Kidney epithelial cell (primary cell): ENCODE measurements around the gene PTCD1. TPM values are rescaled to one million over a fixed set of nuclear protein-coding genes. Genes with fewer than 3 reads are reported as not detected.
"Not testable (repeated sequence)": the region's sequence is repeated elsewhere in the genome, so short reads cannot be mapped to it uniquely, and the experiment has no call there.

Experiments used
- DNase-seq: peaks from one replicate; pipeline ENCODE4 v3.0.0-alpha.2; 2010; ENCODE audit warnings: low read depth
- H3K27me3 ChIP-seq: 2 replicates; pipeline ENCODE4 v1.6.0; 2011; ENCODE audit warnings: low read length; ENCODE audit not compliant: control insufficient read depth, insufficient read depth
- H3K36me3 ChIP-seq: 2 replicates; pipeline ENCODE4 v1.5.1; 2011; ENCODE audit warnings: low read length; ENCODE audit not compliant: control insufficient read depth, insufficient read depth
- H3K4me3 ChIP-seq: 2 replicates; pipeline ENCODE4 v1.5.1; 2011; ENCODE audit warnings: low read depth, mild to moderate bottlenecking, control low read depth, low read length
- CTCF ChIP-seq: IDR thresholded peaks from 2 replicates; pipeline ENCODE4 v1.5.1; 2011; ENCODE audit warnings: mild to moderate bottlenecking, moderate library complexity, low read length, control low read depth, inconsistent platforms; ENCODE audit not compliant: insufficient read depth, poor library complexity, severe bottlenecking
- total RNA-seq: library from RNA; depleted of rRNA; stranded (reverse); fragments of >200 nt; gene quantifications from 2 replicates; pipeline ENCODE4 v1.2.3, GENCODE V29; 2015

Gene PTCD1
- total RNA-seq, 1 donor from 2014 or later = 5.6 TPM

GRCh38 chr7:99447943-99448342 is 9.3 kb upstream of the PTCD1 start:
- H3K36me3 ChIP-seq = peaks cover 8% of the 10 kb centered on the region
- DNase-seq = no peak
- no peaks in the 10 kb centered on the region for H3K27me3 ChIP-seq
- no peak overlapping the region for H3K4me3 ChIP-seq
- TF ChIP-seq CTCF = no peak

- H3K27me3 ChIP-seq = no peaks in the 10 kb centered on the region
- DNase-seq = no peak
- no peak overlapping the region for H3K4me3 ChIP-seq
- TF ChIP-seq CTCF = no peak
- H3K36me3 ChIP-seq = peaks cover 8% of the 10 kb centered on the region
Measured at GRCh38 chr7:99446096-99446495, 7.5 kb upstream of the PTCD1 start.

GRCh38 chr7:99440195-99440594 is 1.6 kb upstream of the PTCD1 start:
- no peak for DNase-seq
- no peak for TF ChIP-seq CTCF
- Histone ChIP-seq H3K36me3 (no peaks in the 10 kb centered on the region), H3K4me3 (peak overlapping the region; percentile 99), H3K27me3 (no peaks in the 10 kb centered on the region)

- peak overlapping the region; percentile 99 for H3K4me3 ChIP-seq
- H3K36me3 ChIP-seq = peaks cover 1% of the 10 kb centered on the region
- no peak for TF ChIP-seq CTCF
- H3K27me3 ChIP-seq = no peaks in the 10 kb centered on the region
- no peak for DNase-seq
Measured at GRCh38 chr7:99437946-99438572, 539 bp downstream of the PTCD1 start.

- Histone ChIP-seq H3K36me3 (peaks cover 2% of the 10 kb centered on the region), H3K4me3 (no peak overlapping the region), H3K27me3 (no peaks in the 10 kb centered on the region)
- no peak for DNase-seq
- no peak for TF ChIP-seq CTCF
Measured at GRCh38 chr7:99433158-99433557, 5.4 kb downstream of the PTCD1 start.

GRCh38 chr7:99431756-99432540 is 6.7 kb downstream of the PTCD1 start:
- H3K36me3 ChIP-seq, H3K4me3 ChIP-seq, DNase-seq: not testable (repeated sequence)

More at GRCh38 chr7:99431756-99432540, 6.7 kb downstream of the PTCD1 start:
- H3K27me3 ChIP-seq = not testable (repeated sequence)
